Trophoblast cell (in vitro differentiated cells and primary cell): ENCODE measurements around the gene HINT2.

ENCODE experiments used
- DNase-seq, 2 donors: peaks; one replicate each; pipeline ENCODE4 v3.0.0-alpha.2; 2016
- H2AFZ ChIP-seq: 2 replicates; pipeline ENCODE4 v1.6.1; 2013; ENCODE audit warnings: low read length, moderate library complexity, mild to moderate bottlenecking; ENCODE audit not compliant: insufficient read depth, poor library complexity
- H2AK5ac ChIP-seq: 2 replicates; pipeline ENCODE4 v1.6.1; 2013; ENCODE audit warnings: mild to moderate bottlenecking, low read length
- H2BK120ac ChIP-seq: 2 replicates; pipeline ENCODE4 v1.6.1; 2013; ENCODE audit warnings: low read length, mild to moderate bottlenecking, moderate library complexity; ENCODE audit not compliant: insufficient read depth, poor library complexity
- H2BK12ac ChIP-seq: 2 replicates; pipeline ENCODE4 v1.6.1; 2013; ENCODE audit warnings: mild to moderate bottlenecking, low read length, moderate library complexity
- H2BK5ac ChIP-seq: 2 replicates; pipeline ENCODE4 v1.6.1; 2013; ENCODE audit warnings: low read length, low read depth, moderate library complexity, mild to moderate bottlenecking; ENCODE audit not compliant: poor library complexity
- H3K14ac ChIP-seq: 2 replicates; pipeline ENCODE4 v1.6.1; 2013; ENCODE audit warnings: mild to moderate bottlenecking, low read length
- H3K18ac ChIP-seq: 2 replicates; pipeline ENCODE4 v1.6.1; 2013; ENCODE audit warnings: mild to moderate bottlenecking, low read length
- H3K23ac ChIP-seq: 2 replicates; pipeline ENCODE4 v1.6.1; 2013; ENCODE audit warnings: low read length
- H3K27ac ChIP-seq: 2 replicates; pipeline ENCODE4 v1.5.1; 2013; ENCODE audit warnings: low read depth, mild to moderate bottlenecking, inconsistent platforms, low read length, moderate library complexity
- H3K27me3 ChIP-seq: 2 replicates; pipeline ENCODE4 v1.6.1; 2013; ENCODE audit warnings: inconsistent platforms, mild to moderate bottlenecking, low read length, moderate library complexity; ENCODE audit not compliant: insufficient read depth
- H3K36me3 ChIP-seq, 2 experiments: 1 replicate in 1 of 2; 2 replicates in 1 of 2; pipeline ENCODE4 v1.6.1; 2013; ENCODE audit warnings: low read length in 2 of 2, mild to moderate bottlenecking in 2 of 2, moderate library complexity in 1 of 2; ENCODE audit not compliant: insufficient read depth in 2 of 2, control insufficient read depth in 1 of 2
- H3K4ac ChIP-seq: 2 replicates; pipeline ENCODE4 v1.6.1; 2013; ENCODE audit warnings: low read depth, mild to moderate bottlenecking, low read length, moderate library complexity
- H3K4me1 ChIP-seq, 2 experiments: 1 replicate in 1 of 2; 2 replicates in 1 of 2; pipeline ENCODE4 v1.6.1; 2013; ENCODE audit warnings: low read length in 2 of 2, mild to moderate bottlenecking in 2 of 2, moderate library complexity in 1 of 2; ENCODE audit not compliant: insufficient read depth in 2 of 2, control insufficient read depth in 1 of 2
- H3K4me2 ChIP-seq: 2 replicates; pipeline ENCODE4 v1.6.1; 2013; ENCODE audit warnings: inconsistent platforms, mild to moderate bottlenecking, low read length, moderate library complexity
- H3K4me3 ChIP-seq: 2 replicates; pipeline ENCODE4 v1.5.1; 2013; ENCODE audit warnings: mild to moderate bottlenecking, low read depth, low read length, inconsistent platforms
- H3K79me1 ChIP-seq: one replicate; pipeline ENCODE4 v1.6.1; 2013; ENCODE audit warnings: low read length
- H3K79me2 ChIP-seq: 2 replicates; pipeline ENCODE4 v1.6.1; 2013; ENCODE audit warnings: low read length, mild to moderate bottlenecking; ENCODE audit not compliant: control insufficient read depth, insufficient read depth, poor library complexity
- H3K9ac ChIP-seq: 2 replicates; pipeline ENCODE4 v1.6.1; 2013; ENCODE audit warnings: mild to moderate bottlenecking, low read length
- H3K9me3 ChIP-seq: 2 replicates; pipeline ENCODE4 v1.6.1; 2013; ENCODE audit warnings: low read depth, mild to moderate bottlenecking, control low read depth, inconsistent platforms, low read length; ENCODE audit not compliant: insufficient read depth
- H4K12ac ChIP-seq: 2 replicates; pipeline ENCODE4 v1.6.1; 2013; ENCODE audit warnings: low read depth, mild to moderate bottlenecking, low read length, moderate library complexity
- H4K8ac ChIP-seq: 2 replicates; pipeline ENCODE4 v1.6.1; 2013; ENCODE audit warnings: low read depth, mild to moderate bottlenecking, low read length, moderate library complexity
- H4K91ac ChIP-seq: one replicate; pipeline ENCODE4 v1.6.1; 2013; ENCODE audit warnings: low read depth, mild to moderate bottlenecking, low read length, moderate library complexity
- WGBS: extraction: QIAGEN DNeasy Blood & Tissue Kit; methylation state at CpG from one replicate; pipeline ENCODE4 v1.1.7; 2013; ENCODE audit warnings: missing lambda C conversion rate; ENCODE audit not compliant: insufficient read length, insufficient coverage; ENCODE audit errors: extremely low coverage; 5-methylcytosine and 5-hydroxymethylcytosine counted together

The HINT2 gene

DNA sequence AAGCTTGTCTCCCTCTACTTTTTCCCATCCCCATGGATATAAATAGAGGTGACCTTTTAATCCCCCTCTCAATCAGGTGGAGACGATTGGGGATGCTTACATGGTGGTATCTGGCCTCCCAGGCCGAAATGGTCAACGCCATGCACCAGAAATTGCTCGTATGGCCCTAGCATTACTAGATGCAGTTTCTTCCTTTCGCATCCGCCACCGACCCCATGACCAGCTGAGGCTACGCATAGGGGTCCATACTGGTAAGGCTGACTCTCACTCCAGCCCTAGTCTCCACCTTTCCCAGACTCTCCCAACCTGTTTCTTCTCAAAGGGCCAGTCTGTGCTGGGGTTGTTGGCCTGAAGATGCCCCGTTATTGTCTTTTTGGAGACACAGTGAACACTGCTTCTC lies 6.4 kb downstream of the HINT2 start:
- no peak overlapping the region for H3K9ac ChIP-seq
- H3K14ac ChIP-seq = no peak overlapping the region
- H3K4me1 ChIP-seq = peaks cover 4 to 8% of the 10 kb centered on the region in 2 experiments
- no peak overlapping the region for H4K8ac ChIP-seq
- H3K4me2 ChIP-seq = no peak overlapping the region
- no peak overlapping the region for H4K12ac ChIP-seq
- no peak overlapping the region for H3K18ac ChIP-seq
- H2AFZ ChIP-seq = no peak overlapping the region
- H3K23ac ChIP-seq = no peak overlapping the region
- no peak overlapping the region for H3K27ac ChIP-seq
- no peak for DNase-seq
- H2BK5ac ChIP-seq = no peak overlapping the region
- H2AK5ac ChIP-seq = no peak overlapping the region
- no peaks in the 10 kb centered on the region for H3K9me3 ChIP-seq
- WGBS = no CpG with 5 or more reads among the region's 9 CpGs
- H3K27me3 ChIP-seq = no peaks in the 10 kb centered on the region
- H3K36me3 ChIP-seq = peaks cover 13 to 18% of the 10 kb centered on the region in 2 experiments
- H3K79me2 ChIP-seq = no peaks in the 10 kb centered on the region
- no peak overlapping the region for H4K91ac ChIP-seq
- no peak overlapping the region for H3K4me3 ChIP-seq
- H2BK12ac ChIP-seq = no peak overlapping the region
- no peak overlapping the region for H3K4ac ChIP-seq
- peaks cover 2% of the 10 kb centered on the region for H3K79me1 ChIP-seq
- H2BK120ac ChIP-seq = no peak overlapping the region

DNA sequence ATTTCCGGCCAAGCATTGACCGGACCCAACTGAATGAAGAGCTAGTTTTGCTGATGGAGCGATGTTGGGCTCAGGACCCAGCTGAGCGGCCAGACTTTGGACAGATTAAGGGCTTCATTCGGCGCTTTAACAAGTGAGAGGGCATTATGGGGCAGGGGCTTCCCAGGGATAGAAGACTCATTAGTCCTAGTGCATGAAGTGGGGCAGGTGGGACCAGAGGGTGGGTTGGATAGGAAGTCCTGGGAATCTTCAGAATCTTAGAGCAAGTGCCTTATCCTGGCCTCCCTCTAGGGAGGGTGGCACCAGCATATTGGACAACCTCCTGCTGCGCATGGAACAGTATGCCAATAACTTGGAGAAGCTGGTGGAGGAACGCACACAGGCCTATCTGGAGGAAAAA lies 8.7 kb downstream of the HINT2 start:
- WGBS = no CpG with 5 or more reads among the region's 8 CpGs
- no peak overlapping the region for H3K4ac ChIP-seq
- H4K12ac ChIP-seq = no peak overlapping the region

DNA sequence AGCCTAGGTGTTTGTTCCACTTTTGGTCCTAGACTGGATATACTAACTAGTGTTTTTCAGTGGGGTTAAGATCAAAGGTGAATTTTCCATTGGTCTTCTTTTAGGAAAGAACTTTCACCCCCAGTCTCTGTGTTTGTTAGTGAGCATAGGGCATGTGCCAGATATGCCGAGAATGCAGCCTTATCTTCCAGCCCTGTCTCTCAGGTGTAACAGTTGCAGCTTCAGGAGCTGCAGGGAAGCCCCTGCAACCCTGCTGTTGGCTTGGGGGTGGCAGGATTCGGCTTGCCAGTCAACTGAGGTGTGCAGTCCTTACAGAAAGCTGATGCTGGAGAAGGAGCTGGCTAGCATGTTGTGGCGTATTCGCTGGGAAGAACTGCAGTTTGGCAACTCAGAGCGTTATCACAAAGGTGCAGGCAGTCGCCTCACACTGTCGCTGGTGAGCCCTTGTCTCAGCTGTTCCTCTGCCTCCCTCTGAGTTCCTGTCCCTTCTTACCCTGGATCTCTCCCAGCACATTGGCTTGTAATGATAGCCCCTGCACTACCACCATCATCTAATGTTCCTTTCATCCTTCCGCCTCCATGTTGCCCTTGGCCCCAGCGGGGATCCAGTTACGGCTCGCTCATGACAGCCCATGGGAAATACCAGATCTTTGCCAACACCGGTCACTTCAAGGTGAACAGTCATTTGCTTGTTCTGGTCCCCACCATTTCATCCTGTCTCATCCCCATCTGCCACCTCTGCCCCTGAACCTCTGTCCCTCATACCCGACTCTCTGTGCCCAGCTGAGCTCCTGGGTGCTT lies 13.3 kb downstream of the HINT2 start:
- H2BK12ac ChIP-seq = no peak overlapping the region
- H2AFZ ChIP-seq = no peak overlapping the region
- H2BK5ac ChIP-seq = no peak overlapping the region
- no peak overlapping the region for H3K4me2 ChIP-seq
- DNase-seq = peak in 1 of 2 donors; percentile 25
- H4K8ac ChIP-seq = no peak overlapping the region
- no peak overlapping the region for H4K12ac ChIP-seq
- no peak overlapping the region for H3K27ac ChIP-seq
- H3K36me3 ChIP-seq = peaks cover 11 to 15% of the 10 kb centered on the region in 2 experiments
- no peak overlapping the region for H2AK5ac ChIP-seq
- H3K4me1 ChIP-seq = peaks cover 15 to 23% of the 10 kb centered on the region in 2 experiments
- H3K23ac ChIP-seq = no peak overlapping the region
- no CpG with 5 or more reads among the region's 13 CpGs for WGBS
- H3K79me2 ChIP-seq = no peaks in the 10 kb centered on the region
- H2BK120ac ChIP-seq = no peak overlapping the region
- peaks cover 2% of the 10 kb centered on the region for H3K79me1 ChIP-seq
- H3K4ac ChIP-seq = no peak overlapping the region
- no peak overlapping the region for H3K4me3 ChIP-seq
- no peak overlapping the region for H3K9ac ChIP-seq
- no peak overlapping the region for H4K91ac ChIP-seq
- H3K18ac ChIP-seq = no peak overlapping the region
- H3K14ac ChIP-seq = no peak overlapping the region
- peaks cover 2% of the 10 kb centered on the region for H3K9me3 ChIP-seq
- H3K27me3 ChIP-seq = no peaks in the 10 kb centered on the region

More for the DNA sequence above, 8.7 kb downstream of the HINT2 start:
- Histone ChIP-seq H2BK120ac (no peak overlapping the region), H3K27me3 (no peaks in the 10 kb centered on the region), H3K9me3 (no peaks in the 10 kb centered on the region), H3K14ac (no peak overlapping the region), H3K4me2 (no peak overlapping the region), H4K8ac (no peak overlapping the region), H3K36me3 (peaks cover 13 to 21% of the 10 kb centered on the region in 2 experiments), H3K27ac (no peak overlapping the region), H3K79me1 (no peaks in the 10 kb centered on the region), H3K23ac (no peak overlapping the region), H2AFZ (no peak overlapping the region), H3K18ac (no peak overlapping the region), H4K91ac (no peak overlapping the region), H3K79me2 (no peaks in the 10 kb centered on the region), H2AK5ac (no peak overlapping the region), H3K4me1 (peaks cover 5 to 7% of the 10 kb centered on the region in 2 experiments), H3K4me3 (no peak overlapping the region), H2BK5ac (no peak overlapping the region), H3K9ac (no peak overlapping the region), H2BK12ac (no peak overlapping the region)
- no peak for DNase-seq

DNA sequence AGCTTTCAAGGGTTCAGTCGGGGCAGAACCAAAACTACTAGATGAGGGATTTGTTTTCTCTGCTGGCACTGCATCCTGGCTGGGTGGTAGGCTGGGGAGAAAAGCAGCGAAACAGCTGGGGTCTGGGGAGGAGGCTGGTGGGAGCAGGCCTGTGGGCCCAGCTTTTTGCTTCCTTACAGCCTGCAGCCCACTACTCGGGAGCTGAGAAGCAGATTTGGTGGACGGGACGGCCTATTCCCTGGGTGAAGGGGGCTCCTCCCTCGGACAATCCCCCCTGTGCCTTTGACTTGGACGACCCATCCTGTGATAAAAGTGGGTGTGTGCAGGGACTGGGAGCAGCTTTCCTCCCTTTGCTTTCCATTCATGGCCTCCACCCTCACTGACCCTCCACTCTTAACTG lies 14.3 kb downstream of the HINT2 start:
- Histone ChIP-seq H3K4me1 (peaks cover 15 to 23% of the 10 kb centered on the region in 2 experiments), H2BK5ac (no peak overlapping the region), H2BK12ac (peak overlapping the region; percentile 25), H3K4ac (no peak overlapping the region), H3K18ac (no peak overlapping the region), H2AFZ (no peak overlapping the region), H3K79me2 (no peaks in the 10 kb centered on the region), H3K36me3 (peaks cover 5 to 6% of the 10 kb centered on the region in 2 experiments), H4K12ac (no peak overlapping the region), H2BK120ac (no peak overlapping the region), H3K27me3 (no peaks in the 10 kb centered on the region), H4K8ac (no peak overlapping the region), H3K9ac (no peak overlapping the region), H3K9me3 (peaks cover 2% of the 10 kb centered on the region), H3K14ac (no peak overlapping the region), H3K27ac (no peak overlapping the region), H3K4me3 (no peak overlapping the region), H3K79me1 (peaks cover 2% of the 10 kb centered on the region), H2AK5ac (no peak overlapping the region), H3K4me2 (no peak overlapping the region), H3K23ac (no peak overlapping the region), H4K91ac (peak overlapping the region; percentile 45)
- no CpG with 5 or more reads among the region's 7 CpGs for WGBS
- no peak for DNase-seq
